Measurements from ENCODE around the gene MALT1. TPM values are rescaled to one million over a fixed set of nuclear protein-coding genes. Genes with fewer than 3 reads are reported as not detected.
"Not testable (repeated sequence)": the region's sequence is repeated elsewhere in the genome, so short reads cannot be mapped to it uniquely, and the experiment has no call there.

The MALT1 gene
- total and polyA plus RNA-seq, 2 experiments from 2014 or later = 14.9 to 35.9 TPM

DNA sequence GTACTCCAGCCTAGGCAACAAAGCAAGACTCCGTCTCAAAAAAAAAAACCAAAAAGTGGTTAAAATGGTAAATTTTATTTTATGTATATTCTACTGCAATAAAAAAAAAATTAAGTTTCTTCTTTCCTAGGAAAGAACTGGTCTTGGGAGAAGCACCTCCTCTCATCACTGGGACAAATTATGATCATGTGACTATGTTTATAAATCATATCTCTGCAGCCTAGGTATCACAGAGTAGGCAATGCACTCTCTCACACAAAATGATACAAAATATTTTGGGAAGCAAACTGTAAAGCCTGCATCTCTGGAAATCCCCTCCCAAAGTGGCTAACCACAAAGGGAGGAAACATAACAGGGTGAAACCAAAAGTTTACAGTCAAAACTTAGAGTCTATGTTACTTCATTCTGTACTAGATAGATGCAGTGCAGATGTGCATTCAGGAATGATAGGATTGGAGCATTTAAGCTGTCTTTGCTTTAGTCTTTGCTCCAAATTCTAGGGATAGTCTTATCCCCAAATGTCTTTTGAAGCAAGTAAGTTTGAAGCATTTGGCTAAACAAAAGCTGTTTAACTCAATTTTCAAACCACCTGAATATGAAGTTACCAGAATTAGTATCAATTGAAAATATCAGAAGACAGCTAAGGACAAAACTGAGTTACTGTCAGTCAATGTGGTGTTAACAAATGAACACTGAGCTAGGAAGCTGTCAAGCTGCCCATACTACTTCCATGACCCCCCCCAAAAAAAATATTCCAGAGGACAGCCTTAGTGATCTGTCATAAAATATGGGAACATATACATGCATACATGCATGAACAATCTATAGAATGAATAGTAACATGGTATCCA lies 21.1 kb upstream of the MALT1 start:
- Histone ChIP-seq H3K36me3 (replicated peaks; ENCODE audit: insufficient read depth, low read depth) (no peaks in the 10 kb centered on the region), H4K20me1 (ENCODE audit: insufficient read depth, poor library complexity, severe bottlenecking) (no peaks in the 10 kb centered on the region), H3K9me3 (ENCODE audit: low read depth) (no peaks in the 10 kb centered on the region), H3K4me3 (no peak overlapping the region), H3K4me1 (ENCODE audit: insufficient read depth) (no peaks in the 10 kb centered on the region), H3K4me2 (no peak overlapping the region), H3K27ac (no peak overlapping the region), H3K79me2 (no peaks in the 10 kb centered on the region), H3K27me3 (no peaks in the 10 kb centered on the region), H3K9me2 (replicated peaks; ENCODE audit: insufficient read depth) (no peaks in the 10 kb centered on the region), H2AFZ (no peak overlapping the region)
- DNase-seq (ENCODE audit: low spot score) = no peak
- TF ChIP-seq, protein P1, sequence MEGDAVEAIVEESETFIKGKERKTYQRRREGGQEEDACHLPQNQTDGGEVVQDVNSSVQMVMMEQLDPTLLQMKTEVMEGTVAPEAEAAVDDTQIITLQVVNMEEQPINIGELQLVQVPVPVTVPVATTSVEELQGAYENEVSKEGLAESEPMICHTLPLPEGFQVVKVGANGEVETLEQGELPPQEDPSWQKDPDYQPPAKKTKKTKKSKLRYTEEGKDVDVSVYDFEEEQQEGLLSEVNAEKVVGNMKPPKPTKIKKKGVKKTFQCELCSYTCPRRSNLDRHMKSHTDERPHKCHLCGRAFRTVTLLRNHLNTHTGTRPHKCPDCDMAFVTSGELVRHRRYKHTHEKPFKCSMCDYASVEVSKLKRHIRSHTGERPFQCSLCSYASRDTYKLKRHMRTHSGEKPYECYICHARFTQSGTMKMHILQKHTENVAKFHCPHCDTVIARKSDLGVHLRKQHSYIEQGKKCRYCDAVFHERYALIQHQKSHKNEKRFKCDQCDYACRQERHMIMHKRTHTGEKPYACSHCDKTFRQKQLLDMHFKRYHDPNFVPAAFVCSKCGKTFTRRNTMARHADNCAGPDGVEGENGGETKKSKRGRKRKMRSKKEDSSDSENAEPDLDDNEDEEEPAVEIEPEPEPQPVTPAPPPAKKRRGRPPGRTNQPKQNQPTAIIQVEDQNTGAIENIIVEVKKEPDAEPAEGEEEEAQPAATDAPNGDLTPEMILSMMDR (IDR thresholded peaks at IDR 0.05; ENCODE audit: poor library complexity) = no peak
- TF ChIP-seq EZH2phosphoT487 (IDR thresholded peaks at IDR 0.05; ENCODE audit: low read depth, severe bottlenecking, unreplicated experiment) (no peak), EZH2 (IDR thresholded peaks at IDR 0.05; ENCODE audit: borderline replicate concordance) (no peak)
- WGBS (ENCODE audit: low lambda C conversion rate, missing lambda C conversion rate) = 100% methylated on average over 1 of the region's 1 CpG

DNA sequence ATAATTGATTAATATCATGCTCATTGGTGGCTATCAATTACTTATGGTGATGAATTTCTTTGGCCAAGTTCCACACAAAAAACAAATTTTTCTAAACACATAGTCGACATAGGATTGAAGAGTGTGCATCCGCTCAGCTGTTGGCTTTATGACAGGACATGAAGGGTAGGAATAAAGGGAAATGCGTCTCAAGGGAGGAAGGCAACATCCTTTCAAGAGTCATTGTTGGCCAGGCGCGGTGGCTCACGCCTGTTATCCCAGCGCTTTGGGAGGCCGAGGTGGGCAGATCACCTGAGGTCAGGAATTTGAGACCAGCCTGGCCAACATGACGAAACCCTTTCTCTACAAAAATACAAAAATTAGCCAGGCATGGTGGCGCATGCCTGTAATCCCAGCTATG lies 20.4 kb upstream of the MALT1 start:
- not testable (repeated sequence) for H3K4me2 ChIP-seq; H3K4me1 ChIP-seq (ENCODE audit: insufficient read depth); H3K36me3 ChIP-seq (replicated peaks; ENCODE audit: insufficient read depth, low read depth); H3K4me3 ChIP-seq; H3K27me3 ChIP-seq; H3K9me3 ChIP-seq (ENCODE audit: low read depth); H4K20me1 ChIP-seq (ENCODE audit: insufficient read depth, poor library complexity, severe bottlenecking); H3K79me2 ChIP-seq; H3K27ac ChIP-seq; H3K9me2 ChIP-seq (replicated peaks; ENCODE audit: insufficient read depth); DNase-seq (ENCODE audit: low spot score); H2AFZ ChIP-seq
- WGBS (ENCODE audit: low lambda C conversion rate, missing lambda C conversion rate) = over 99% methylated on average over 10 of the region's 10 CpGs

DNA sequence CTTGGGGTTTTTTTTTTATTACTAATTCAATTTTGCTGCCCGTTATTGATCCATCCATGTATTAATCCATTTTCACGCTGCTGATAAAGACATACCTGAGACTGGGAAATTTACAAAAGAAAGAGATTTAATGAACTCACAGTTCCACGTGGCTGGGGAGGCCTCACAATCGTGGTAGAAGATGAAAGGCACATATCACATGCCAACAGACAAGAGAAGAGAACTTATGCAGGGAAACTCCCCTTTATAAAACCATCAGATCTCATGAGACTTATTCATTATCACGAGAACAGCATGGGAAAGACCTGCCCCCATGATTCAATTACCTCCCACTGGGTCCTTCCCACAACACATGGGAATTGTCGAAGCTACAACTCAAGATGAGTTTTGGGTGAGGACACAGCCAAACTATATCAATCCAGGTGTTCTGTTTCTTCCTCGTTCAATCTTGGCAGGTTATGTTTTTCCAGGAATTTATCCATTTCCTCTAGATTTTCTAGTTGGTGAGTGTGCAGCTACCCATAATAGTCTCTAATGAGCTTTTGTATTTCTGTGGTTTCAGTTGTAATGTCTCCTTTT lies 18.0 kb upstream of the MALT1 start:
- not testable (repeated sequence) for H3K4me1 ChIP-seq (ENCODE audit: insufficient read depth); H3K9me2 ChIP-seq (replicated peaks; ENCODE audit: insufficient read depth); H3K9me3 ChIP-seq (ENCODE audit: low read depth); H3K27ac ChIP-seq; H2AFZ ChIP-seq; H3K27me3 ChIP-seq; H3K36me3 ChIP-seq (replicated peaks; ENCODE audit: insufficient read depth, low read depth); H3K79me2 ChIP-seq; H4K20me1 ChIP-seq (ENCODE audit: insufficient read depth, poor library complexity, severe bottlenecking); H3K4me3 ChIP-seq; DNase-seq (ENCODE audit: low spot score); H3K4me2 ChIP-seq
- 87% methylated on average over 7 of the region's 7 CpGs for WGBS (ENCODE audit: low lambda C conversion rate, missing lambda C conversion rate)

DNA sequence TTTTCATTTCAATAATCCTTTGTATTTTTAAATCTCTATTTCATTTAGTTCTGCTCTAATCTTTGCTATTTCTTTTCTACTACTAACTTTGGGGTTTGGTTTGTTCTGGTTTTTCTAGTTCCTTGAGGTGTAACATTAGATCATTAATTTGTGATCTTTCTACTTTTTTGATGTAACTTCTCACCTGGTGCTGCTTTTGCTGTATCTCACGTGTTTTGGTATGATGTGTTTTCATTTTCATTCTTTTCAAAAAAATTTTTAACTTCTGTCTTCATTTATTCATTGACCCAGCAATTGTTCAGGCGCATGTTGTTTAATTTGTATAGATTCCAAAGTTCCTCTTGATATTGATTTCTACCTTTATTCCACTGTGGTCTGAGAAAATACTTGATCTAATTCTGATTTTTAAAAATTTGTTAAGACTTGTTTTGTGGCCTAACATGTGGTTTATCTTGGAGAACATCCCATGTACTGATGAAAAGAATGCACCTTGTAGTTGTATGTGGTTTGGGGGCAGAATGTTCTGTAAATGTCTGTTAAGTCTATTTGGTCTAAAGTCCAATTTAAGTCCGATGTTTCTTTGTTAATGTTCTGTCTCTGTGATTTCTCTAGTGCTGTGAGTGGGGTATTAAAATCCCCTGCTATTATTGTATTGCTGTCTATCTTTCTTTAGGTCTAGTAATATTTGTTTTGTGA lies 17.3 kb upstream of the MALT1 start:
- no peak for DNase-seq (ENCODE audit: low spot score)
- no peak for TF ChIP-seq EZH2phosphoT487 (IDR thresholded peaks at IDR 0.05; ENCODE audit: low read depth, severe bottlenecking, unreplicated experiment)
- no peak for TF ChIP-seq EZH2 (IDR thresholded peaks at IDR 0.05; ENCODE audit: borderline replicate concordance)
- TF ChIP-seq, protein P1 (IDR thresholded peaks at IDR 0.05; ENCODE audit: poor library complexity) = no peak
- Histone ChIP-seq H3K79me2 (no peaks in the 10 kb centered on the region), H3K4me1 (ENCODE audit: insufficient read depth) (no peaks in the 10 kb centered on the region), H3K27me3 (no peaks in the 10 kb centered on the region), H3K4me3 (no peak overlapping the region), H2AFZ (no peak overlapping the region), H3K9me3 (ENCODE audit: low read depth) (no peaks in the 10 kb centered on the region), H3K27ac (no peak overlapping the region), H3K36me3 (replicated peaks; ENCODE audit: insufficient read depth, low read depth) (no peaks in the 10 kb centered on the region), H4K20me1 (ENCODE audit: insufficient read depth, poor library complexity, severe bottlenecking) (no peaks in the 10 kb centered on the region), H3K4me2 (no peak overlapping the region), H3K9me2 (replicated peaks; ENCODE audit: insufficient read depth) (no peaks in the 10 kb centered on the region)
- 56% methylated on average over 3 of the region's 3 CpGs for WGBS (ENCODE audit: low lambda C conversion rate, missing lambda C conversion rate)

Measured in hepatocyte (in vitro differentiated cells).